Renal cortex interstitium (tissue), 11 donors: ENCODE data around the gene S100A4. TPM values are rescaled to one million over a fixed set of nuclear protein-coding genes. Genes with fewer than 3 reads are reported as not detected.

Experiments used
- DNase-seq, 11 donors: peaks; one replicate each; pipeline ENCODE4 v3.0.0-alpha.2; 2013; ENCODE audit warnings: low read depth in 9 of 11, low spot score in 4 of 11; ENCODE audit errors: extremely low read depth in 1 of 11
- polyA plus RNA-seq, 3 donors: library from polyadenylated mRNA; unstranded; fragments of 120-200 nt; gene quantifications; one replicate each; pipeline ENCODE4 v1.2.1, GENCODE V29; 2013; ENCODE audit not compliant: insufficient read length in 3 of 3

S100A4 gene
- polyA plus RNA-seq, 3 donors: 31.8 to 32.4 (median 32.1) TPM

- DNase-seq: no peak
Observed at GRCh38 chr1:153495536-153495935, 50.1 kb downstream of the S100A4 start.

GRCh38 chr1:153494976-153495535 is 50.5 kb downstream of the S100A4 start:
- DNase-seq: peak in 9 of 11 donors; percentile 44 to 73 (median 64)

Other genes with a start within 250 kb of the S100A4 start
- gene PGLYRP3, start 232.9 kb downstream of the S100A4 start, polyA plus RNA-seq: not detected
- gene PGLYRP4, start 197.0 kb downstream of the S100A4 start, polyA plus RNA-seq: not detected
- 10 to 100 TPM; 17.2 to 29.4 (median 27.6) TPM for gene S100A9, start 188.0 kb downstream of the S100A4 start, polyA plus RNA-seq
- gene S100A12, start 170.2 kb downstream of the S100A4 start, polyA plus RNA-seq: 1 to 10 TPM; 1.3 to 2.6 (median 2.4) TPM
- 10 to 100 TPM in 2 of 3 donors, 1 to 10 TPM in 1; 9.8 to 24.0 (median 20.8) TPM for gene S100A8, start 154.7 kb downstream of the S100A4 start, polyA plus RNA-seq
- not detected for gene S100A7A, start 129.3 kb downstream of the S100A4 start, polyA plus RNA-seq
- gene S100A7, start 85.2 kb downstream of the S100A4 start, polyA plus RNA-seq: under 1 TPM; 0.56 to 0.65 (median 0.61) TPM
- gene S100A6, start 9.8 kb downstream of the S100A4 start, polyA plus RNA-seq: 100 to 1,000 TPM; 182 to 242 (median 198) TPM
- gene S100A5, start 4.9 kb downstream of the S100A4 start, polyA plus RNA-seq: 1 to 10 TPM in 2 of 3 donors, under 1 TPM in 1; 0.85 to 1.3 (median 1.2) TPM
- gene S100A3, start 3.5 kb upstream of the S100A4 start, polyA plus RNA-seq: under 1 TPM in 2 of 3 donors, not detected in 1; 0.32 to 0.57 TPM
- gene S100A2, start 20.0 kb upstream of the S100A4 start, polyA plus RNA-seq: 1 to 10 TPM; 3.8 to 9.8 (median 4.1) TPM
- 100 to 1,000 TPM in 2 of 3 donors, 10 to 100 TPM in 1; 91.9 to 107 (median 106) TPM for gene S100A16, start 67.3 kb upstream of the S100A4 start, polyA plus RNA-seq
- gene S100A14, start 70.5 kb upstream of the S100A4 start, polyA plus RNA-seq: 10 to 100 TPM; 16.9 to 22.1 (median 17.3) TPM
- gene S100A13, start 81.7 kb upstream of the S100A4 start, polyA plus RNA-seq: 100 to 1,000 TPM; 143 to 162 (median 159) TPM
- 10 to 100 TPM; 21.9 to 29.8 (median 23.3) TPM for gene S100A1, start 82.6 kb upstream of the S100A4 start, polyA plus RNA-seq
- gene CHTOP, start 88.3 kb upstream of the S100A4 start, polyA plus RNA-seq: 100 to 1,000 TPM; 121 to 142 (median 124) TPM
- 10 to 100 TPM; 49.4 to 56.0 (median 53.9) TPM for gene SNAPIN, start 112.9 kb upstream of the S100A4 start, polyA plus RNA-seq
- 100 to 1,000 TPM; 240 to 334 (median 322) TPM for gene ILF2, start 125.2 kb upstream of the S100A4 start, polyA plus RNA-seq
- gene NPR1, start 132.9 kb upstream of the S100A4 start, polyA plus RNA-seq: 10 to 100 TPM; 61.2 to 74.4 (median 73.8) TPM
- 100 to 1,000 TPM; 105 to 155 (median 107) TPM for gene INTS3, start 182.2 kb upstream of the S100A4 start, polyA plus RNA-seq
- 10 to 100 TPM; 35.4 to 43.3 (median 40.5) TPM for gene SLC27A3, start 229.6 kb upstream of the S100A4 start, polyA plus RNA-seq